Activated naive CD4-positive, alpha-beta T cell (primary cell): ENCODE results near the gene HPS5.
A peak's percentile ranks its signal among the peaks of the same experiment; 100 is the strongest.
"Not testable (repeated sequence)": the region's sequence is repeated elsewhere in the genome, so short reads cannot be mapped to it uniquely, and the experiment has no call there.

ENCODE experiments used
- DNase-seq, 4 experiments: peaks; one replicate each; lab custom pipeline; 2025; lab: John Stamatoyannopoulos, UW

The HPS5 gene

GRCh38 chr11:18269252-18269651 lies 52.7 kb downstream of the HPS5 start:
- not testable (repeated sequence) for DNase-seq

- not testable (repeated sequence) for DNase-seq
Observed at GRCh38 chr11:18267335-18268133, 54.4 kb downstream of the HPS5 start.

GRCh38 chr11:18265949-18266348 lies 56.0 kb downstream of the HPS5 start, which contains the start of gene SAA1:
Gene SAA1 (plus strand): TSS chr11:18266264. CDS start chr11:18266888, 624 bp downstream.
- no peak for DNase-seq

GRCh38 chr11:18264677-18265555 lies 57.0 kb downstream of the HPS5 start:
- no peak for DNase-seq

- DNase-seq = no peak
Observed at GRCh38 chr11:18264035-18264434, 57.9 kb downstream of the HPS5 start.

GRCh38 chr11:18262681-18263350 lies 59.1 kb downstream of the HPS5 start:
- DNase-seq = not testable (repeated sequence)

- no peak for DNase-seq
Observed at GRCh38 chr11:18261721-18262120, 60.2 kb downstream of the HPS5 start.

- DNase-seq = no peak
Observed at GRCh38 chr11:18259259-18259658, 62.7 kb downstream of the HPS5 start.

GRCh38 chr11:18254781-18255361 lies 67.1 kb downstream of the HPS5 start:
- DNase-seq = no peak

- no peak for DNase-seq
Observed at GRCh38 chr11:18253778-18254338, 68.1 kb downstream of the HPS5 start.

- DNase-seq = no peak
Observed at GRCh38 chr11:18253233-18253632, 68.7 kb downstream of the HPS5 start.

- DNase-seq = no peak
Observed at GRCh38 chr11:18248561-18248960, 73.4 kb downstream of the HPS5 start, which contains the start of gene SAA2. Gene SAA2 (minus strand): TSS chr11:18248668. CDS start chr11:18248011, 657 bp downstream.

- DNase-seq = not testable (repeated sequence)
Observed at GRCh38 chr11:18247191-18247581, 74.8 kb downstream of the HPS5 start.

- not testable (repeated sequence) for DNase-seq
Observed at GRCh38 chr11:18246379-18247190, 75.4 kb downstream of the HPS5 start.

GRCh38 chr11:18245396-18245795 lies 76.5 kb downstream of the HPS5 start:
- no peak for DNase-seq

GRCh38 chr11:18243783-18244362 lies 78.1 kb downstream of the HPS5 start:
- DNase-seq = peak in 1 of 4 experiments; percentile 6

GRCh38 chr11:18239655-18240054 lies 82.3 kb downstream of the HPS5 start:
- DNase-seq = no peak

GRCh38 chr11:18236664-18237356 lies 85.1 kb downstream of the HPS5 start, which contains the start of gene SAA4:
Gene SAA4 (minus strand): TSS chr11:18236802. CDS start chr11:18235926, 876 bp downstream.
- no peak for DNase-seq
